Hypothalamus (tissue), 51 donors: ENCODE results near the gene GPR158.

Experiments used
- DNase-seq, 51 donors: peaks; one replicate each; lab custom pipeline; 2025; lab: John Stamatoyannopoulos, UW

GPR158 gene

GRCh38 chr10:25182636-25183035 is 7.8 kb downstream of the GPR158 start:
- DNase-seq = no peak

DNA sequence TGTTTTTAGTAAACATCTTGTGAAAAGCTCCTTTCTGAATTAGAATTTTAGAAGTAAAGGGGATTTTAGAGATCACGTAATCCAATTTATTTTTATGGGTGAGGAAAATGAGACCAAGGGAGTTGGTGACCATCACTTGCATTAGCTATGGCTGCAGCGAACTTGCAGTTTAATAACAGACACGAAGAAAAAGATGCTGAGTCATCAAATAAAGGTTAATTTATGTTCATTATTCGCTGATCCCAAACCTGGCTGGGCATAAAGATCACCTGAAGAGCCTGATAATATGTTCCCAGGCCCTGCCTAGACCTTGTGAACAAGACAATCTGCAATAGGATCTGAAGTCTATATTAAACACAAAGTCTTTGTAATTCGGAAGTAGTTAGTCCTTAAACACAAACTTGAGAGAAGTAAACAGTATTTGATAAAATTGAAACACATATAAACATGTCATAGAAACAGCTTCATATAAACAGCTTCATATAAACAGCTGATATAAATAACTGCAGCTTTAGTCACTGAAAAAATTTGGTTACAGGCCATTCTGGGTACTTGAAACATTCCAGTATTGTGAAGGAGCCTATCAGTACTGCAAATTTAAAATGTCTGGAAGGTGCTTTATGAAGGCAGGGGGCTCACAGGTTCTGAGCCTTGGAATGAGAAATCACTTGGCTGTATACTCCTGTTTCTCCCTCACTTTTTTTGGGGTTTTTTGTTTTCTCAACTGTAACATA is 16.5 kb downstream of the GPR158 start:
- DNase-seq = no peak

DNA sequence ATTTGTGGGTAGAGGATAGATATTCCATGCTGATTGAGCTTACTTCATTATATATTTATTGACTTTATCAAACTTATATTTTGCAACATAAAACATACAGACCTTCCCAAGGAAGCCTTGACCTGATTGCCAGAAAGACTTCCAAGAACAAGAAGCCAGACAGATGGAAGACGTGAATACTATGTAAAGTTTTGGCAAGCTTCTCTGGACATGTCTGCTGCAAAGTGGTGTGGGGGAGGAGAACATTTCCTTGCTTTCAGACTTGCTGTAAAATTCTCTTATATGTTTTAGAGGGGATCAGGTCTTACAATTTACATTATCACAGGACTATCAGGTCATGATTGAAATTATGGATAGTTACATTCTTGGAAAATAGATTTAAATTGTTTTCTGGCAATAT is 23.4 kb downstream of the GPR158 start:
- no peak for DNase-seq

- DNase-seq = no peak
Measured at GRCh38 chr10:25206693-25207414, 32.1 kb downstream of the GPR158 start.

- DNase-seq = no peak
Measured at GRCh38 chr10:25209618-25210017, 34.8 kb downstream of the GPR158 start.

DNA sequence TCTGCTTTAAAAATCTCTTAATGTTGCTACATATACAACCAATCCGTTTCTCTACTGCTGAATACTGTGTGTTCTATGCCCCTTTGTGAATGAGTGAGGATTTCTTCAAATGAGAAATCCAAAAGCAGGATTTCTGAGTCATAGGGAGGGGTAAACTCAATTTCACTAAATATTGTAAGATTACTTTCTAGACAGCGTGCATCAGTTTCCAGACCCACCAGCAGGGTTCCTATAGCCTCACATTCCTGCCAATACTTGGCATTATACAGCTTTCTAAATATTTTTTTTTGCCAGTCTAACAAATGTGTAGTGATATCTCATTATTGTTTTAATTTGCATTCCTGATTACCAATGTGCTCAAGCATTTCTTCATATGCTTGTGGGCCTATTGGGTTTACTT is 35.5 kb downstream of the GPR158 start:
- DNase-seq = no peak

- no peak for DNase-seq
Measured at GRCh38 chr10:25220156-25220555, 45.4 kb downstream of the GPR158 start.

DNA sequence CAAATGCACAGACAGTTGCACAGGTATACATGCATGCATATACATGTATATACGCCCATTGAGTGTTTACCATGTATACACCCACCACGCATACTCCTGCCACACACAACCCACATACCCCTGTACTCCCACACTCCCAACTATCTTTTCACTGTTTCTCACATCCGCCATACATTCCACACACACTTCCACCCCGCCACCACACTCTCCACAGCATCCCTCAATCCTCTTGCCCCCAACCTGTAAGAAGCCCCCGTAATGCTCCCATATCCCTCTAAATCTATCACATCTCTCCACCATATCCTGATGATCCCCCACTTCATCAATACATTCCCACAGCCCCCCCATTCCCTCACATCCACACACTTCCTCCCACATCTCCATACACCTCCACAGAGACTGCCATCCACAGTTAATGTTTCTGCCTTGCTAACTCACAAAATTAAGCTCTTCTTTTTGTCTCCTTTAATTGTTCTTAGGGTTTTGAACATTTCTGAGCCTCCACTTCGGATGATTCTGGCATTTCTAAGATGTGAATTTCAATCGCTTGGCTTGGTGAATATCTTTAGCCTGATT is 47.4 kb downstream of the GPR158 start:
- DNase-seq = no peak

- peak in 30 of 51 donors; percentile 0 to 62 (median 22) for DNase-seq
Measured at GRCh38 chr10:25226775-25227682, 52.2 kb downstream of the GPR158 start.

- no peak for DNase-seq
Measured at GRCh38 chr10:25231751-25232150, 57.0 kb downstream of the GPR158 start.

DNA sequence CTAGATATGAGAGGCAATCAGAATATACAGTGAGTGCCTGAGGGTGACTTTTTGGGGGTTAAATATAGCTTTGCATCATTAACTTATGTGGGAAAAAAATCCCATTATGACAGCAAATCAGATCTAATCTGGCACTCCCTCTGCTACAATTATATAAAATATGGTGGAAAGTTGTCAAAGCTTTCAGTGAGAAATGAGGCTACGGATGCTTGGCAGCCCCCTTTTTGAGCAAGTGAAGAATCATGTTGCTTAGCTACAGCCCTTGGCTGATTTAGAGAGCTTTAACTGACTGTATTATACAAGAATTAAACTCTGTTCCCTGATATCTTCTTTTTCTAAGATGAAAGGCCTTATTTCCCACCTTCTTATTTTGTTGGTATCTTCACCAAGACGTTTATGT is 57.4 kb downstream of the GPR158 start:
- DNase-seq = peak in 1 of 51 donors; percentile 49

DNA sequence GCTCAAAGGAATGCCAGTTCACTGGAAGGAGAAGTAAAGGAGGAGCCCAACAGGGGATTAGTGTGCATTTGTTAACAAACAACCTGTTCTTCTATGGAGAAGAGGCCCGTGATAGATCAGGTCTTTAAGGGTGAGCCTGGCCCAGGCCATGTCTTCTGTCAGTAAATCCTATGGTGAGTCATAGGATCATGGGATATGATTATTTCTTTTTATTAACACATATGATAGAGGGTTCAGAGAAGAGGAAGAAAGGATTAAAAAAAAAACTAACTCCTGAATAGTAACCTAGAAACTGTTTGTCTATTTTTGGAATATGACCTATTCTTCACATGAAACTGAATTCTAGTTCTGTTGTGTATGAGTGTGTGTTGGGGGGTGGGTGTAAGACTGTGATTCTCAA is 70.4 kb downstream of the GPR158 start:
- no peak for DNase-seq

DNA sequence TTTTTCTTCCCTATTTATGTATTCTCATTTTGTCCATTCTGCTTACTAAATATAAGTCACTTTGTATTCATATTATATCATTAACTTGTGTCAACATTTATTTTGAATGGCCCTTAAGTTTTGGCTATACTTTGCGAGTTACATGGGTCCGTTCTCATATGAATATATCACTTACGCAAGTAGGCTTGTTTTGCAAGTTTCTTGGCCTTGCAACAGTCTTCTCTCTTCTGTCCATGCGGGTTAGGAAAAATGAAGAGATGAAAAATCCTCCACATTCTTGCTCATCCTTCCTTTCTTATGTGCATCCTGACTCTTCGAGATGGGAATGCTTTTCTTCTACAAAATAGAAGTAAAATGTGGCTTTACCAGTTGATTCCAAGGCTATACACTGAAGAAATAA is 82.8 kb downstream of the GPR158 start:
- no peak for DNase-seq

- no peak for DNase-seq
Measured at GRCh38 chr10:25261110-25261509, 86.3 kb downstream of the GPR158 start.

- DNase-seq = no peak
Measured at GRCh38 chr10:25261558-25261957, 86.8 kb downstream of the GPR158 start.

DNA sequence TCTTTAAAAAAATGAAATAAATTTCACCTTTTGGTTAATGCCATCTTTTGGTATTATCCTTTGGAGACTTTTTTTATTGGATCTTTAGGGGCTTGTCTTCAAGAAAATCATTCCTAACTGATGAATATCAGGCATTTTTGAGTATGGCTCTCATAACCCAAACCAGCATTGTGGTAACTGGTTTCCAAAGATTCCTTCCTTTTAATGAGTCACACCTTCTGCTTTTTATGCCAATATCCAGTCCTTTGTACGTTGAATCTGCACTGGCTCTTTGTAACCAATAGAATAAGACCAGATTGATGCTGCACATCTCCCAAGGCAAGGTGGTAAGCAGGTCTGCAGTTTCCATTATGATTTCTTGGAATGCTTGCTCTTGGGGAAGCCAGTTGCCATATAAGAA is 89.1 kb downstream of the GPR158 start:
- no peak for DNase-seq

GRCh38 chr10:25278180-25278579 is 103.4 kb downstream of the GPR158 start:
- DNase-seq = no peak

- DNase-seq = no peak
Measured at GRCh38 chr10:25280076-25280475, 105.3 kb downstream of the GPR158 start.

- DNase-seq = no peak
Measured at GRCh38 chr10:25280573-25280972, 105.8 kb downstream of the GPR158 start.

GRCh38 chr10:25285809-25286208 is 111.0 kb downstream of the GPR158 start:
- no peak for DNase-seq

DNA sequence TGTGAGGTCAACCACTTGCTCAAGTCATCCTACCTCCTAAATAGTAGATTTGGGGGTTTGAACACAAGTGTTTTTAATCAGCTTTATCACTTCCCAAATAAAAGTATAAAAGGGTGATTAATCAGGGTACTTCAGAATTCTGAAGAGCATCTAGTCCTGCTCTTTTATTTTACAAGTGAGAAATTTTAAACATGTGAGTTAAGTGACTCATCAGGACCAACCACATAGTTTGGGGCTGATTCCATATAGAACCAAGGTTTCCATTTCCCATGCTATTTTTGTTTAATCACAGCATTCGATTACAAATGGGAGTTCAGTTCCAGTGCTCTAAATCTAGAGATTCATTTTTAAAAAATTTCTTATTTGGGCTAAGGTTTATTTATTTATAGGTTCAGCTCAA is 113.4 kb downstream of the GPR158 start:
- no peak for DNase-seq
